Choroid plexus epithelial cell (primary cell): ENCODE data around the gene SCLY.
"Not testable (repeated sequence)": the region's sequence is repeated elsewhere in the genome, so short reads cannot be mapped to it uniquely, and the experiment has no call there.

Experiments
- DNase-seq: peaks from one replicate; pipeline ENCODE4 v3.0.0-alpha.2; 2010; ENCODE audit warnings: low read depth
- H3K4me3 ChIP-seq: 2 replicates; pipeline ENCODE4 v1.5.1; 2011; ENCODE audit warnings: low read depth, mild to moderate bottlenecking, control low read depth, low read length, moderate library complexity
- CTCF ChIP-seq: conservative IDR thresholded peaks from 2 replicates; pipeline ENCODE4 v1.5.1; 2011; ENCODE audit warnings: low read depth, mild to moderate bottlenecking, control low read depth, inconsistent platforms, low read length, moderate library complexity

SCLY gene

GRCh38 chr2:238046725-238047270, 14.0 kb upstream of the SCLY start:
- no peak for DNase-seq
- H3K4me3 ChIP-seq: no peak overlapping the region
- no peak for TF ChIP-seq CTCF

- no peak overlapping the region for H3K4me3 ChIP-seq
- DNase-seq: peak; percentile 39
- no peak for TF ChIP-seq CTCF
Measured at GRCh38 chr2:238053191-238053776, 7.5 kb upstream of the SCLY start.

- no peak for DNase-seq
- H3K4me3 ChIP-seq: no peak overlapping the region
- no peak for TF ChIP-seq CTCF
Measured at GRCh38 chr2:238055841-238056240, 5.0 kb upstream of the SCLY start.

GRCh38 chr2:238057696-238058575, 2.9 kb upstream of the SCLY start:
- DNase-seq, H3K4me3 ChIP-seq: not testable (repeated sequence)

- DNase-seq: no peak
- no peak for TF ChIP-seq CTCF
- no peak overlapping the region for H3K4me3 ChIP-seq
Measured at GRCh38 chr2:238059505-238059904, 1.3 kb upstream of the SCLY start.

GRCh38 chr2:238060096-238060541, 682 bp upstream of the SCLY start:
- H3K4me3 ChIP-seq: peak overlapping the region; percentile 88
- DNase-seq: no peak

More at GRCh38 chr2:238060096-238060541, 682 bp upstream of the SCLY start:
- no peak for TF ChIP-seq CTCF
